ENCODE results near the gene NEURL3. TPM values are rescaled to one million over a fixed set of nuclear protein-coding genes. Genes with fewer than 3 reads are reported as not detected.

NEURL3 gene
- total RNA-seq, 1 donor from 2014 or later = not detected

- no peak for DNase-seq (ENCODE audit: low spot score)
- Histone ChIP-seq H3F3A (ENCODE audit: low read depth) (no peaks in the 10 kb centered on the region), H3K79me2 (ENCODE audit: low read depth) (no peaks in the 10 kb centered on the region), H3K4me2 (no peak overlapping the region), H3K27ac (no peak overlapping the region), H3K27me3 (no peaks in the 10 kb centered on the region), H3K9ac (no peak overlapping the region), H3K4me1 (no peaks in the 10 kb centered on the region), H3K4me3 (no peak overlapping the region), H3K9me3 (ENCODE audit: low read depth) (no peaks in the 10 kb centered on the region), H3K36me3 (no peaks in the 10 kb centered on the region), H4K20me1 (ENCODE audit: low read depth) (no peaks in the 10 kb centered on the region), H2AFZ (replicated peaks) (no peak overlapping the region)
- TF ChIP-seq CTCF (IDR thresholded peaks at IDR 0.05) (no peak), EZH2 (IDR thresholded peaks at IDR 0.05) (no peak), EZH2phosphoT487 (IDR thresholded peaks at IDR 0.05) (no peak)
- Mint-ChIP-seq H3K36me3 (no peaks in the 10 kb centered on the region), H3K4me3 (no peak overlapping the region), H3K9me3 (peaks cover 16% of the 10 kb centered on the region), H3K27ac (no peak overlapping the region), H3K4me1 (peaks cover 5% of the 10 kb centered on the region), H3K27me3 (ENCODE audit: insufficient read depth, low read depth) (peaks cover 2% of the 10 kb centered on the region)
Observed at GRCh38 chr2:96495982-96496629, 9.1 kb downstream of the NEURL3 start.

- Mint-ChIP-seq H3K27ac (no peak overlapping the region), H3K4me1 (no peaks in the 10 kb centered on the region), H3K27me3 (ENCODE audit: insufficient read depth, low read depth) (no peaks in the 10 kb centered on the region), H3K4me3 (no peak overlapping the region), H3K9me3 (peaks cover 16% of the 10 kb centered on the region), H3K36me3 (no peaks in the 10 kb centered on the region)
- TF ChIP-seq CTCF (IDR thresholded peaks at IDR 0.05) (no peak), EZH2 (IDR thresholded peaks at IDR 0.05) (no peak), EZH2phosphoT487 (IDR thresholded peaks at IDR 0.05) (no peak)
- no peaks in the 10 kb centered on the region for H3K27me3 ChIP-seq
- H3K9me3 ChIP-seq (ENCODE audit: low read depth) = no peaks in the 10 kb centered on the region
- no peak overlapping the region for H3K4me2 ChIP-seq
- no peak overlapping the region for H3K4me3 ChIP-seq
- DNase-seq (ENCODE audit: low spot score) = no peak
- no peak overlapping the region for H2AFZ ChIP-seq (replicated peaks)
- no peaks in the 10 kb centered on the region for H3K79me2 ChIP-seq (ENCODE audit: low read depth)
- H3F3A ChIP-seq (ENCODE audit: low read depth) = no peaks in the 10 kb centered on the region
- H3K4me1 ChIP-seq = no peaks in the 10 kb centered on the region
- no peaks in the 10 kb centered on the region for H4K20me1 ChIP-seq (ENCODE audit: low read depth)
- no peak overlapping the region for H3K27ac ChIP-seq
- H3K9ac ChIP-seq = no peak overlapping the region
- no peaks in the 10 kb centered on the region for H3K36me3 ChIP-seq
Observed at GRCh38 chr2:96494188-96494587, 11.0 kb downstream of the NEURL3 start.

GRCh38 chr2:96493072-96493471, 12.1 kb downstream of the NEURL3 start:
- no peak overlapping the region for H3K27ac ChIP-seq
- no peaks in the 10 kb centered on the region for H3K36me3 ChIP-seq
- no peaks in the 10 kb centered on the region for H4K20me1 ChIP-seq (ENCODE audit: low read depth)
- H3K4me1 Mint-ChIP-seq = no peaks in the 10 kb centered on the region
- no peaks in the 10 kb centered on the region for H3K27me3 ChIP-seq
- H3F3A ChIP-seq (ENCODE audit: low read depth) = no peaks in the 10 kb centered on the region
- H3K27me3 Mint-ChIP-seq (ENCODE audit: insufficient read depth, low read depth) = no peaks in the 10 kb centered on the region
- DNase-seq (ENCODE audit: low spot score) = peak; percentile 41
- H3K9ac ChIP-seq = no peak overlapping the region
- H3K4me1 ChIP-seq = no peaks in the 10 kb centered on the region
- H2AFZ ChIP-seq (replicated peaks) = no peak overlapping the region
- H3K4me3 Mint-ChIP-seq = no peak overlapping the region
- no peak overlapping the region for H3K27ac Mint-ChIP-seq
- TF ChIP-seq EZH2phosphoT487 (IDR thresholded peaks at IDR 0.05) (no peak), EZH2 (IDR thresholded peaks at IDR 0.05) (no peak), CTCF (IDR thresholded peaks at IDR 0.05) (no peak)
- H3K36me3 Mint-ChIP-seq = no peaks in the 10 kb centered on the region
- H3K9me3 ChIP-seq (ENCODE audit: low read depth) = no peaks in the 10 kb centered on the region
- H3K4me3 ChIP-seq = no peak overlapping the region
- peaks cover 16% of the 10 kb centered on the region for H3K9me3 Mint-ChIP-seq
- no peak overlapping the region for H3K4me2 ChIP-seq
- no peaks in the 10 kb centered on the region for H3K79me2 ChIP-seq (ENCODE audit: low read depth)
